Measurements from ENCODE around the gene ATF6B.

- TF ChIP-seq CTCF (IDR thresholded peaks at IDR 0.05) = no peak
- no peak for TF ChIP-seq POLR2A (IDR thresholded peaks at IDR 0.05)
Observed at GRCh38 chr6:32128751-32129296, 778 bp upstream of the ATF6B start.

Data from lower leg skin (tissue), 3 donors.